NCI-H748 (cell line): ENCODE data around the gene RPTOR.
"Not testable (repeated sequence)": the region's sequence is repeated elsewhere in the genome, so short reads cannot be mapped to it uniquely, and the experiment has no call there.

Source experiments
- DNase-seq: peaks from one replicate; lab custom pipeline; 2025; ENCODE audit not compliant: unreplicated experiment; lab: John Stamatoyannopoulos, UW

The RPTOR gene

GRCh38 chr17:80545499-80545826, 825 bp downstream of the RPTOR start:
- no peak for DNase-seq

GRCh38 chr17:80546267-80546666, 1.6 kb downstream of the RPTOR start:
- DNase-seq: no peak

GRCh38 chr17:80552523-80552922, 7.9 kb downstream of the RPTOR start:
- no peak for DNase-seq

GRCh38 chr17:80555266-80555665, 10.6 kb downstream of the RPTOR start:
- DNase-seq: no peak

- DNase-seq: no peak
Observed at GRCh38 chr17:80558046-80558445, 13.4 kb downstream of the RPTOR start.

- no peak for DNase-seq
Observed at GRCh38 chr17:80559825-80560251, 15.2 kb downstream of the RPTOR start.

GRCh38 chr17:80561541-80562114, 17.0 kb downstream of the RPTOR start:
- DNase-seq: no peak

GRCh38 chr17:80564545-80564944, 19.9 kb downstream of the RPTOR start:
- DNase-seq: no peak

GRCh38 chr17:80565343-80566053, 20.9 kb downstream of the RPTOR start:
- DNase-seq: no peak

GRCh38 chr17:80566054-80566400, 21.4 kb downstream of the RPTOR start:
- DNase-seq: no peak

GRCh38 chr17:80568246-80568645, 23.6 kb downstream of the RPTOR start:
- no peak for DNase-seq

GRCh38 chr17:80569924-80570323, 25.3 kb downstream of the RPTOR start:
- DNase-seq: no peak

GRCh38 chr17:80573701-80574100, 29.1 kb downstream of the RPTOR start:
- no peak for DNase-seq

- no peak for DNase-seq
Observed at GRCh38 chr17:80574496-80574895, 29.9 kb downstream of the RPTOR start.

GRCh38 chr17:80575057-80575875, 30.6 kb downstream of the RPTOR start:
- DNase-seq: peak; percentile 78

- no peak for DNase-seq
Observed at GRCh38 chr17:80577876-80578570, 33.4 kb downstream of the RPTOR start.

- not testable (repeated sequence) for DNase-seq
Observed at GRCh38 chr17:80578668-80579388, 34.2 kb downstream of the RPTOR start.

- no peak for DNase-seq
Observed at GRCh38 chr17:80582165-80582564, 37.5 kb downstream of the RPTOR start.

GRCh38 chr17:80584176-80584905, 39.7 kb downstream of the RPTOR start:
- DNase-seq: no peak
